OCI-M1 (cell line): ENCODE results near the gene PRIM2.
"Not testable (repeated sequence)": the region's sequence is repeated elsewhere in the genome, so short reads cannot be mapped to it uniquely, and the experiment has no call there.

Source experiments
- DNase-seq: peaks from one replicate; lab custom pipeline; 2025; lab: John Stamatoyannopoulos, UW

PRIM2 gene

GRCh38 chr6:57310095-57310816 lies 7.2 kb upstream of the PRIM2 start:
- DNase-seq, result not testable (repeated sequence)

- DNase-seq, result no peak
These were observed 6.6 kb upstream of the PRIM2 start for GRCh38 chr6:57310817-57311157.

GRCh38 chr6:57311300-57312003 lies 6.0 kb upstream of the PRIM2 start:
- DNase-seq, result not testable (repeated sequence)

- no peak for DNase-seq
These were observed 5.5 kb upstream of the PRIM2 start for GRCh38 chr6:57312004-57312345.

- no peak for DNase-seq
These were observed 4.4 kb upstream of the PRIM2 start for GRCh38 chr6:57313009-57313408.

GRCh38 chr6:57313711-57314471 lies 3.5 kb upstream of the PRIM2 start:
- DNase-seq, result no peak

- DNase-seq, result no peak
These were observed 2.3 kb upstream of the PRIM2 start for GRCh38 chr6:57315111-57315510.

GRCh38 chr6:57315851-57316250 lies 1.6 kb upstream of the PRIM2 start:
- no peak for DNase-seq

- DNase-seq, result peak; percentile 96
These were observed 810 bp upstream of the PRIM2 start for GRCh38 chr6:57316581-57317059.

GRCh38 chr6:57324538-57324937 lies 7.1 kb downstream of the PRIM2 start:
- peak; percentile 64 for DNase-seq

GRCh38 chr6:57327311-57327710 lies 9.9 kb downstream of the PRIM2 start:
- no peak for DNase-seq

- no peak for DNase-seq
These were observed 10.6 kb downstream of the PRIM2 start for GRCh38 chr6:57328074-57328473.

- DNase-seq, result no peak
These were observed 12.5 kb downstream of the PRIM2 start for GRCh38 chr6:57329933-57330332.

- no peak for DNase-seq
These were observed 24.8 kb downstream of the PRIM2 start for GRCh38 chr6:57342148-57342669.

GRCh38 chr6:57343342-57343741 lies 25.9 kb downstream of the PRIM2 start:
- not testable (repeated sequence) for DNase-seq

- peak; percentile 7 for DNase-seq
These were observed 29.3 kb downstream of the PRIM2 start for GRCh38 chr6:57346715-57347114.

GRCh38 chr6:57347597-57347996 lies 30.2 kb downstream of the PRIM2 start:
- DNase-seq, result not testable (repeated sequence)

GRCh38 chr6:57350443-57350842 lies 33.0 kb downstream of the PRIM2 start:
- DNase-seq, result not testable (repeated sequence)

- not testable (repeated sequence) for DNase-seq
These were observed 35.2 kb downstream of the PRIM2 start for GRCh38 chr6:57352596-57352995.

GRCh38 chr6:57358319-57358718 lies 40.9 kb downstream of the PRIM2 start:
- DNase-seq, result not testable (repeated sequence)

GRCh38 chr6:57359766-57360165 lies 42.3 kb downstream of the PRIM2 start:
- not testable (repeated sequence) for DNase-seq

- DNase-seq, result peak; percentile 27
These were observed 44.9 kb downstream of the PRIM2 start for GRCh38 chr6:57362340-57362739.
